ENCODE measurements around the gene PARG. TPM values are rescaled to one million over a fixed set of nuclear protein-coding genes. Genes with fewer than 3 reads are reported as not detected.
"Not testable (repeated sequence)": the region's sequence is repeated elsewhere in the genome, so short reads cannot be mapped to it uniquely, and the experiment has no call there.

The PARG gene
- total RNA-seq, 1 donor from 2014 or later = 25.1 TPM

- Histone ChIP-seq H3K27ac (replicated peaks) (no peak overlapping the region), H3K9me3 (replicated peaks) (no peaks in the 10 kb centered on the region), H3K36me3 (no peaks in the 10 kb centered on the region), H3K4me3 (no peak overlapping the region), H3K27me3 (ENCODE audit: low read depth) (peaks cover 56% of the 10 kb centered on the region), H3K4me1 (no peaks in the 10 kb centered on the region)
- intact Hi-C loops (cut with micrococcal nuclease) = no loop called here
- TF ChIP-seq CTCF (IDR thresholded peaks at IDR 0.05; ENCODE audit: borderline replicate concordance) = no peak
- no peak for DNase-seq
Measured at GRCh38 chr10:49784681-49785080, 157.1 kb downstream of the PARG start.

GRCh38 chr10:49783645-49784044 lies 158.2 kb downstream of the PARG start:
- no peak for DNase-seq
- no peak for TF ChIP-seq CTCF (IDR thresholded peaks at IDR 0.05; ENCODE audit: borderline replicate concordance)
- H3K9me3 ChIP-seq (replicated peaks) = no peaks in the 10 kb centered on the region

GRCh38 chr10:49781247-49781646 lies 160.6 kb downstream of the PARG start:
- intact Hi-C loops (cut with micrococcal nuclease) = no loop called here
- TF ChIP-seq CTCF (IDR thresholded peaks at IDR 0.05; ENCODE audit: borderline replicate concordance) = no peak
- Histone ChIP-seq H3K36me3 (no peaks in the 10 kb centered on the region), H3K27ac (replicated peaks) (no peak overlapping the region), H3K4me1 (no peaks in the 10 kb centered on the region), H3K9me3 (replicated peaks) (no peaks in the 10 kb centered on the region), H3K4me3 (no peak overlapping the region), H3K27me3 (ENCODE audit: low read depth) (peaks cover 64% of the 10 kb centered on the region)
- DNase-seq = no peak

More at GRCh38 chr10:49783645-49784044, 158.2 kb downstream of the PARG start:
- intact Hi-C loops (cut with micrococcal nuclease) = no loop called here
- Histone ChIP-seq H3K36me3 (no peaks in the 10 kb centered on the region), H3K4me1 (no peaks in the 10 kb centered on the region), H3K27me3 (ENCODE audit: low read depth) (peaks cover 55% of the 10 kb centered on the region), H3K27ac (replicated peaks) (no peak overlapping the region), H3K4me3 (no peak overlapping the region)

GRCh38 chr10:49778197-49778596 lies 163.6 kb downstream of the PARG start:
- intact Hi-C loops (cut with micrococcal nuclease) = no loop called here
- peaks cover 65% of the 10 kb centered on the region for H3K27me3 ChIP-seq (ENCODE audit: low read depth)
- no peaks in the 10 kb centered on the region for H3K4me1 ChIP-seq
- no peaks in the 10 kb centered on the region for H3K36me3 ChIP-seq
- no peak overlapping the region for H3K27ac ChIP-seq (replicated peaks)
- H3K4me3 ChIP-seq = no peak overlapping the region
- H3K9me3 ChIP-seq (replicated peaks) = no peaks in the 10 kb centered on the region
- TF ChIP-seq CTCF (IDR thresholded peaks at IDR 0.05; ENCODE audit: borderline replicate concordance) = no peak
- no peak for DNase-seq

- Histone ChIP-seq H3K4me3 (no peak overlapping the region), H3K36me3 (no peaks in the 10 kb centered on the region), H3K27ac (replicated peaks) (no peak overlapping the region), H3K4me1 (no peaks in the 10 kb centered on the region), H3K9me3 (replicated peaks) (no peaks in the 10 kb centered on the region), H3K27me3 (ENCODE audit: low read depth) (peaks cover 67% of the 10 kb centered on the region)
- DNase-seq = no peak
- intact Hi-C loops (cut with micrococcal nuclease) = no loop called here
- no peak for TF ChIP-seq CTCF (IDR thresholded peaks at IDR 0.05; ENCODE audit: borderline replicate concordance)
Measured at GRCh38 chr10:49776851-49777250, 165.0 kb downstream of the PARG start.

GRCh38 chr10:49775014-49775413 lies 166.8 kb downstream of the PARG start:
- Histone ChIP-seq H3K4me3 (no peak overlapping the region), H3K27ac (replicated peaks) (no peak overlapping the region), H3K27me3 (ENCODE audit: low read depth) (peaks cover 68% of the 10 kb centered on the region), H3K36me3 (no peaks in the 10 kb centered on the region), H3K9me3 (replicated peaks) (no peaks in the 10 kb centered on the region), H3K4me1 (no peaks in the 10 kb centered on the region)
- DNase-seq = no peak
- TF ChIP-seq CTCF (IDR thresholded peaks at IDR 0.05; ENCODE audit: borderline replicate concordance) = no peak
- intact Hi-C loops (cut with micrococcal nuclease) = no loop called here

- H3K4me1 ChIP-seq; H3K36me3 ChIP-seq; DNase-seq; intact Hi-C loops (cut with micrococcal nuclease); H3K27ac ChIP-seq (replicated peaks); H3K9me3 ChIP-seq (replicated peaks); H3K4me3 ChIP-seq: not testable (repeated sequence)
- H3K27me3 ChIP-seq (ENCODE audit: low read depth) = peaks cover 69% of the 10 kb centered on the region
Measured at GRCh38 chr10:49772944-49773343, 168.9 kb downstream of the PARG start.

- not testable (repeated sequence) for DNase-seq
Measured at GRCh38 chr10:49771046-49771445, 170.8 kb downstream of the PARG start.

More at GRCh38 chr10:49771046-49771445, 170.8 kb downstream of the PARG start:
- intact Hi-C loops (cut with micrococcal nuclease); H3K4me3 ChIP-seq; H3K4me1 ChIP-seq; H3K36me3 ChIP-seq; H3K27ac ChIP-seq (replicated peaks): not testable (repeated sequence)
- Histone ChIP-seq H3K27me3 (ENCODE audit: low read depth) (peaks cover 79% of the 10 kb centered on the region), H3K9me3 (replicated peaks) (peaks cover 14% of the 10 kb centered on the region)
